H1 (cell line): ENCODE measurements around the gene LCN6. TPM values are rescaled to one million over a fixed set of nuclear protein-coding genes. Genes with fewer than 3 reads are reported as not detected.

ENCODE experiments used
- CTCF ChIA-PET: fragments of 300-600 bp; sonication (Branson Sonifier 250); formaldehyde crosslinking; loops from one replicate; lab custom pipeline; 2021; ENCODE audit not compliant: partially characterized antibody; lab: Charles Lee
- POLR2A ChIA-PET: fragments of 300-600 bp; sonication (Branson Sonifier 250); formaldehyde crosslinking; loops from one replicate; lab custom pipeline; 2021; ENCODE audit warnings: inconsistent platforms; ENCODE audit not compliant: partially characterized antibody; lab: Charles Lee
- DNase-seq, 2 experiments: peaks; one replicate each; pipeline versions ENCODE4 v3.0.0 to v3.0.0-alpha.2; 2010 to 2022; ENCODE audit warnings: low spot score in 2 of 2, low read depth in 1 of 2, mixed read lengths in 1 of 2
- FAIRE-seq: peaks from 2 replicates; lab custom pipeline; 2011; peaks lifted over from hg19 to GRCh38; lab: Jason Lieb, UNC
- H2AFZ ChIP-seq: 2 replicates; pipeline ENCODE4 v1.8.1; 2012; ENCODE audit warnings: low read length, inconsistent platforms
- H2AK5ac ChIP-seq: 2 replicates; pipeline ENCODE4 v1.6.1; 2013; ENCODE audit warnings: low read depth, low read length
- H2BK120ac ChIP-seq: replicated peaks from 2 replicates; pipeline ENCODE3; 2013; ENCODE audit warnings: low read depth, low read length, inconsistent platforms
- H2BK12ac ChIP-seq: 2 replicates; pipeline ENCODE4 v1.6.1; 2013; ENCODE audit warnings: low read depth, low read length
- H2BK15ac ChIP-seq: 2 replicates; pipeline ENCODE4 v1.6.1; 2013; ENCODE audit warnings: low read length
- H2BK20ac ChIP-seq: 2 replicates; pipeline ENCODE4 v1.6.1; 2013; ENCODE audit warnings: low read length
- H2BK5ac ChIP-seq: 2 replicates; pipeline ENCODE4 v1.6.1; 2013; ENCODE audit warnings: low read depth, low read length
- H3K14ac ChIP-seq: 2 replicates; pipeline ENCODE4 v1.6.1; 2013; ENCODE audit warnings: inconsistent platforms; ENCODE audit not compliant: insufficient read length
- H3K18ac ChIP-seq: 2 replicates; pipeline ENCODE4 v1.6.1; 2013; ENCODE audit warnings: low read length; ENCODE audit errors: extremely low read depth
- H3K23ac ChIP-seq: 2 replicates; pipeline ENCODE4 v1.6.1; 2013; ENCODE audit warnings: inconsistent platforms; ENCODE audit not compliant: insufficient read length
- H3K23me2 ChIP-seq: 2 replicates; pipeline ENCODE4 v1.6.1; 2013; ENCODE audit warnings: low read depth, low read length
- H3K27ac ChIP-seq: 2 replicates; pipeline ENCODE4 v1.6.1; 2011; ENCODE audit warnings: low read depth, low read length, inconsistent platforms
- H3K27me3 ChIP-seq, 4 experiments: replicated peaks in 1 of 4; 1 replicate in 1 of 4; 2 replicates in 3 of 4; pipeline versions ENCODE4 v1.6.1 to v1.8.1; 2011 to 2013; ENCODE audit warnings: low read length in 3 of 4, mild to moderate bottlenecking in 3 of 4, inconsistent platforms in 2 of 4, mixed read lengths in 2 of 4, moderate library complexity in 1 of 4; ENCODE audit not compliant: control insufficient read depth in 3 of 4, insufficient read depth in 3 of 4; ENCODE audit errors: extremely low read depth in 1 of 4
- H3K36me3 ChIP-seq, 4 experiments: 2 replicates each; pipeline versions ENCODE4 v1.6.1 to v1.8.1; 2011 to 2013; ENCODE audit warnings: mild to moderate bottlenecking in 4 of 4, low read length in 3 of 4, moderate library complexity in 2 of 4, control low read depth in 1 of 4, inconsistent platforms in 1 of 4; ENCODE audit not compliant: insufficient read depth in 4 of 4, control insufficient read depth in 2 of 4
- H3K4ac ChIP-seq: replicated peaks from 2 replicates; pipeline ENCODE3; 2013; ENCODE audit warnings: low read length, low read depth, mixed read lengths, inconsistent platforms; ENCODE audit not compliant: insufficient read length
- H3K4me1 ChIP-seq, 4 experiments: replicated peaks in 1 of 4; 1 replicate in 1 of 4; 2 replicates in 3 of 4; pipeline versions ENCODE4 v1.6.1 to v1.8.1; 2011 to 2013; ENCODE audit warnings: low read length in 3 of 4, inconsistent platforms in 2 of 4, mixed read lengths in 1 of 4; ENCODE audit not compliant: insufficient read depth in 4 of 4, control insufficient read depth in 3 of 4
- H3K4me2 ChIP-seq, 2 experiments: 2 replicates each; pipeline versions ENCODE4 v1.6.1 to v1.8.1; 2011 to 2013; ENCODE audit warnings: low read depth in 2 of 2, low read length in 2 of 2, control low read depth in 1 of 2, inconsistent platforms in 1 of 2, mild to moderate bottlenecking in 1 of 2; ENCODE audit not compliant: insufficient read depth in 1 of 2
- H3K4me3 ChIP-seq, 4 experiments: fragments of 200-600, 300-600 bp in 1 of 4; sonication (generic), shearing (Covaris generic), sonication (Bioruptor Twin) in 1 of 4; 2 replicates each; pipeline versions ENCODE4 v1.5.1 to v1.8.1; 2011 to 2016; ENCODE audit warnings: low read length in 4 of 4, low read depth in 3 of 4, control low read depth in 2 of 4, inconsistent platforms in 2 of 4, mild to moderate bottlenecking in 2 of 4, mixed read lengths in 1 of 4, moderate library complexity in 1 of 4; ENCODE audit not compliant: insufficient read depth in 2 of 4; ENCODE audit errors: extremely low read depth in 1 of 4
- H3K56ac ChIP-seq: replicated peaks from 2 replicates; pipeline ENCODE3; 2013; ENCODE audit warnings: low read depth, mild to moderate bottlenecking, mixed read lengths, low read length, inconsistent platforms; ENCODE audit not compliant: insufficient read length
- H3K79me1 ChIP-seq: 2 replicates; pipeline ENCODE4 v1.6.1; 2013; ENCODE audit warnings: low read depth, low read length, control low read depth
- H3K79me2 ChIP-seq, 2 experiments: 2 replicates each; pipeline versions ENCODE4 v1.6.1 to v1.8.1; 2012 to 2013; ENCODE audit warnings: low read length in 2 of 2, mild to moderate bottlenecking in 2 of 2, inconsistent platforms in 1 of 2; ENCODE audit not compliant: insufficient read depth in 2 of 2, control insufficient read depth in 1 of 2
- H3K9ac ChIP-seq, 4 experiments: replicated peaks in 1 of 4; 1 replicate in 1 of 4; 2 replicates in 3 of 4; pipeline versions ENCODE4 v1.6.1 to v1.8.1; 2011 to 2013; ENCODE audit warnings: low read depth in 3 of 4, low read length in 3 of 4, control low read depth in 2 of 4, mild to moderate bottlenecking in 2 of 4, moderate library complexity in 2 of 4, inconsistent platforms in 1 of 4; ENCODE audit errors: extremely low read depth in 1 of 4
- H3K9me3 ChIP-seq, 2 experiments: 2 replicates each; pipeline versions ENCODE4 v1.6.1 to v1.8.1; 2012 to 2013; ENCODE audit warnings: mild to moderate bottlenecking in 2 of 2, moderate library complexity in 2 of 2, control low read depth in 1 of 2, inconsistent platforms in 1 of 2, low read depth in 1 of 2, low read length in 1 of 2, mixed read lengths in 1 of 2; ENCODE audit not compliant: insufficient read depth in 2 of 2
- H4K20me1 ChIP-seq, 2 experiments: replicated peaks in 1 of 2; 2 replicates each; pipeline versions ENCODE3 to v1.8.1; 2011 to 2013; ENCODE audit warnings: inconsistent platforms in 2 of 2, low read length in 2 of 2, mild to moderate bottlenecking in 1 of 2; ENCODE audit not compliant: insufficient read depth in 2 of 2, control insufficient read depth in 1 of 2
- H4K5ac ChIP-seq: 2 replicates; pipeline ENCODE4 v1.6.1; 2013; ENCODE audit warnings: low read length, low read depth, mixed read lengths, inconsistent platforms; ENCODE audit not compliant: insufficient read length
- H4K8ac ChIP-seq: 2 replicates; pipeline ENCODE4 v1.8.0; 2013; ENCODE audit warnings: mild to moderate bottlenecking, moderate library complexity, low read length, inconsistent platforms; ENCODE audit not compliant: insufficient read depth; ENCODE audit errors: extremely low read depth
- H4K91ac ChIP-seq: replicated peaks from 2 replicates; pipeline ENCODE3; 2013; ENCODE audit warnings: low read length, mixed read lengths, inconsistent platforms; ENCODE audit not compliant: insufficient read length
- NRF1 ChIP-seq: IDR thresholded peaks from 2 replicates; pipeline ENCODE4 v1.6.1; 2011; ENCODE audit warnings: mild to moderate bottlenecking, low read depth, low read length, improper control_type of control experiment
- PHF8 ChIP-seq: fragments of 200-600 bp; sonication (generic); conservative IDR thresholded peaks from 2 replicates; pipeline ENCODE4 v1.7.1; 2012; ENCODE audit warnings: low read depth, mild to moderate bottlenecking, inconsistent platforms, low read length, moderate library complexity
- POLR2AphosphoS5 ChIP-seq: IDR thresholded peaks from 2 replicates; pipeline ENCODE4 v1.6.1; 2011; ENCODE audit warnings: low read depth, low read length
- RNF2 ChIP-seq: fragments of 200-900, 300-1000 bp; sonication (generic); IDR thresholded peaks from 2 replicates; pipeline ENCODE4 v1.7.1; 2016; ENCODE audit warnings: borderline replicate concordance, low read depth, mild to moderate bottlenecking, antibody characterized with exemption, low read length; ENCODE audit not compliant: poor library complexity, severe bottlenecking; ENCODE audit errors: missing control alignments
- SP4 ChIP-seq: IDR thresholded peaks from 2 replicates; pipeline ENCODE4 v1.6.1; 2012; ENCODE audit warnings: low read length, inconsistent platforms
- TAF1 ChIP-seq: IDR thresholded peaks from 2 replicates; pipeline ENCODE4 v1.6.1; 2011; ENCODE audit warnings: mild to moderate bottlenecking, low read depth, low read length
- TBP ChIP-seq: IDR thresholded peaks from 2 replicates; pipeline ENCODE4 v1.6.1; 2011; ENCODE audit warnings: low read depth, low read length, improper control_type of control experiment
- WGBS, 2 experiments: shearing (Covaris generic) in 1 of 2; methylation state at CpG; one replicate each; pipeline versions ENCODE4 v1.1.6 to v1.1.7; 2013 to 2015; ENCODE audit warnings: low lambda C conversion rate in 2 of 2, mixed read lengths in 2 of 2, inconsistent platforms in 1 of 2, low coverage in 1 of 2, missing lambda C conversion rate in 1 of 2; ENCODE audit not compliant: insufficient replicate concordance in 2 of 2, insufficient coverage in 1 of 2, insufficient read length in 1 of 2; ENCODE audit errors: extremely low coverage in 1 of 2, missing lambda C conversion rate in 1 of 2; 5-methylcytosine and 5-hydroxymethylcytosine counted together
- polyA plus RNA-seq, 7 experiments: library from polyadenylated mRNA; depleted of rRNA in 3 of 7; stranded (reverse) in 5 of 7; unstranded in 2 of 7; fragments of >200 nt in 5 of 7; fragments of 200-250 nt in 2 of 7; gene quantifications; 1 replicate in 5 of 7; 2 replicates in 1 of 7; 4 replicates in 1 of 7; pipeline versions ENCODE4 v1.2.1 to v1.2.3, GENCODE V29; 2011 to 2013; ENCODE audit warnings: missing spikeins in 2 of 7, mixed read lengths in 2 of 7
- total RNA-seq: library from RNA; stranded (reverse); fragmentation: NEBNext Ultra II Directional; extraction: Animal tissue kit (Norgen Biotek cat#: 25700); gene quantifications from 2 replicates; pipeline ENCODE4 v1.2.1, GENCODE V29; 2021

LCN6 gene
- total and polyA plus RNA-seq, 2 of the 8 experiments (the other 6 are each of a cell fraction or from before 2014, with no cell fraction given) = not detected

GRCh38 chr9:136790640-136791515 is 42.6 kb upstream of the LCN6 start, which contains the start of gene TMEM141:
TSS of gene TMEM141 (plus strand) at chr9:136791344. CDS start at chr9:136791371, 27 bp downstream.
- Histone ChIP-seq H3K79me2 (no peaks in the 10 kb centered on the region), H3K4ac (peak within 1 kb of the TSS; percentile 27), H3K4me3 (peak within 1 kb of the TSS; percentile 61 to 84 (median 81)), H3K36me3 (no peaks in the 10 kb centered on the region), H3K27me3 (no peaks in the 10 kb centered on the region), H2BK5ac (peak within 1 kb of the TSS; percentile 77; the same call in 1 of the 2 replicates), H3K56ac (no peak within 1 kb of the TSS), H3K79me1 (no peaks in the 10 kb centered on the region; the same call in 1 of the 2 replicates), H3K23me2 (no peaks in the 10 kb centered on the region; the same call in 1 of the 2 replicates), H2BK120ac (no peak within 1 kb of the TSS), H4K20me1 (peaks cover 0 to 8% of the 10 kb centered on the region in 2 experiments), H2BK12ac (no peak within 1 kb of the TSS; the same call in 1 of the 2 replicates), H3K18ac (no peak within 1 kb of the TSS; the same call in 1 of the 2 replicates), H2BK15ac (0 out of 2 replicates have a peak within 1 kb of the TSS, but pooled peaks have one; percentile 25), H3K27ac (peak within 1 kb of the TSS; percentile 78), H3K4me1 (peaks cover 0 to 7% (median 3%) of the 10 kb centered on the region in 4 experiments; a peak in 4 of 7 replicates), H4K91ac (peak within 1 kb of the TSS; percentile 61), H3K4me2 (peak within 1 kb of the TSS; percentile 71 to 94), H2AK5ac (no peak within 1 kb of the TSS), H3K9ac (peak within 1 kb of the TSS in 3 of 4 experiments; percentile 33 to 71 (median 69); a peak in 5 of 7 replicates), H3K14ac (no peak within 1 kb of the TSS), H4K5ac (peak within 1 kb of the TSS; percentile 28), H2BK20ac (no peak within 1 kb of the TSS), H3K23ac (no peak within 1 kb of the TSS), H2AFZ (no peak within 1 kb of the TSS), H4K8ac (peak within 1 kb of the TSS; percentile 59; the same call in 1 of the 2 replicates), H3K9me3 (no peaks in the 10 kb centered on the region)
- CTCF ChIA-PET = interaction anchor here (0.6 to 1.2 kb wide), 3 partner anchors 9 to 244 kb away, joined by 3 to 4 read pairs (median 4); no protein-coding TSS in a partner anchor
- FAIRE-seq (no peak), DNase-seq (peak; percentile 99 to 100)
- TF ChIP-seq POLR2AphosphoS5 = peak; percentile 6; the same call in 1 of the 2 replicates
- 0 out of 2 replicates have a peak, but pooled peaks have one; percentile 25 for TF ChIP-seq PHF8
- peak; percentile 2; the same call in 1 of the 2 replicates for TF ChIP-seq TBP
- TF ChIP-seq RNF2 = no peak
- TF ChIP-seq NRF1 = peak; percentile 97
- TF ChIP-seq SP4 = no peak
- peak; percentile 5; the same call in 1 of the 2 replicates for TF ChIP-seq TAF1
- WGBS, 2 experiments = 2% methylated on average over 44 of the region's 70 CpGs; no CpG with 5 or more reads in 1 of the 2 experiments
- POLR2A ChIA-PET = no interaction called here
